ENCODE measurements around the gene RBFA.

- TF ChIP-seq CTCF (IDR thresholded peaks at IDR 0.05; ENCODE audit: extremely low read depth in 1 of 2, insufficient read depth in 1 of 2, low read depth in 1 of 2, low read length in 2 of 2) (no peak), MAX (IDR thresholded peaks at IDR 0.05; ENCODE audit: insufficient read depth, insufficient read length) (no peak), EZH2 (IDR thresholded peaks at IDR 0.05; ENCODE audit: borderline replicate concordance, low read depth, low read length, severe bottlenecking) (no peak), POLR2AphosphoS5 (IDR thresholded peaks at IDR 0.05; ENCODE audit: insufficient read depth, low read depth, low read length) (no peak), FOS (IDR thresholded peaks at IDR 0.05; ENCODE audit: borderline replicate concordance, insufficient read depth, low read length) (no peak)
These were observed 12.2 kb downstream of the RBFA start for GRCh38 chr18:80046431-80046830.
